HepG2 (cell line): ENCODE measurements around the gene RABGAP1L. TPM values are rescaled to one million over a fixed set of nuclear protein-coding genes. Genes with fewer than 3 reads are reported as not detected.

Experiments
- ATAC-seq: fragments of 200-7000 bp; cut with Tn5 transposase; 3 replicates; pipeline ENCODE4 v1.9.1; 2020; ENCODE audit warnings: mild to moderate bottlenecking, moderate library complexity
- BruUV-seq: library from RNA; stranded (reverse); fragments of 400-500 nt; replicated peaks from 2 replicates; lab custom pipeline; 2021; lab: Mats Ljungman, UMichigan
- CTCF ChIA-PET: fragments of 300-600 bp; formaldehyde crosslinking; extraction: SDS; loops from one replicate; lab custom pipeline; 2021; ENCODE audit warnings: low total read pairs, inconsistent platforms, low intra/inter-chr PET ratio; lab: Yijun Ruan, JAX
- POLR2A ChIA-PET: fragments of 350-600 bp; sonication (Branson Sonifier 250); formaldehyde crosslinking; loops from one replicate; lab custom pipeline; 2020; ENCODE audit warnings: antibody characterized with exemption, inconsistent platforms; lab: Yijun Ruan, JAX
- DNase-seq: peaks from one replicate; pipeline ENCODE4 v3.0.0-alpha.2; 2015; ENCODE audit warnings: low spot score
- FAIRE-seq: peaks from 3 replicates; lab custom pipeline; 2011; peaks lifted over from hg19 to GRCh38; lab: Jason Lieb, UNC
- H2AFZ ChIP-seq: one replicate; pipeline ENCODE4 v1.6.1; 2011; ENCODE audit warnings: low read length, inconsistent platforms
- H3K27ac ChIP-seq: fragments of 300-600 bp; 3 replicates; pipeline ENCODE4 v1.8.0; 2011; ENCODE audit warnings: mixed run types, mild to moderate bottlenecking, mixed read lengths, low read length, inconsistent platforms; ENCODE audit not compliant: insufficient read depth; ENCODE audit errors: extremely low read length
- H3K27me3 ChIP-seq, 2 experiments: fragments of 200-600 bp in 1 of 2; 2 replicates in 1 of 2; 3 replicates in 1 of 2; pipeline versions ENCODE4 v1.6.0 to v1.8.0; 2011; ENCODE audit warnings: low read length in 2 of 2, mild to moderate bottlenecking in 2 of 2, moderate library complexity in 2 of 2, inconsistent platforms in 1 of 2; ENCODE audit not compliant: insufficient read depth in 2 of 2, control insufficient read depth in 1 of 2
- H3K36me3 ChIP-seq, 2 experiments: fragments of 200-600 bp in 1 of 2; replicated peaks in 1 of 2; 2 replicates in 1 of 2; 3 replicates in 1 of 2; pipeline versions ENCODE4 v1.5.1 to v1.8.0; 2011; ENCODE audit warnings: low read length in 2 of 2, inconsistent platforms in 1 of 2; ENCODE audit not compliant: insufficient read depth in 2 of 2, control insufficient read depth in 1 of 2
- H3K4me1 ChIP-seq: 2 replicates; pipeline ENCODE4 v1.5.1; 2012; ENCODE audit warnings: low read length, inconsistent platforms; ENCODE audit not compliant: insufficient read depth
- H3K4me2 ChIP-seq: 2 replicates; pipeline ENCODE4 v1.6.0; 2011; ENCODE audit warnings: low read depth, low read length, inconsistent platforms
- H3K4me3 ChIP-seq, 3 experiments: fragments of 200-600 bp in 1 of 3; sonication (generic), shearing (Covaris generic) in 1 of 3; replicated peaks in 1 of 3; 2 replicates each; pipeline ENCODE4 v1.5.1; 2011 to 2016; ENCODE audit warnings: low read length in 3 of 3, inconsistent platforms in 2 of 3, low read depth in 2 of 3, mild to moderate bottlenecking in 2 of 3, control low read depth in 1 of 3, mixed read lengths in 1 of 3; ENCODE audit not compliant: insufficient read depth in 1 of 3
- H3K79me2 ChIP-seq: one replicate; pipeline ENCODE4 v1.6.1; 2011; ENCODE audit warnings: low read length, inconsistent platforms; ENCODE audit not compliant: insufficient read depth
- H3K9ac ChIP-seq: 2 replicates; pipeline ENCODE4 v1.6.0; 2011; ENCODE audit warnings: mild to moderate bottlenecking, low read depth, low read length, inconsistent platforms; ENCODE audit not compliant: insufficient read depth
- H3K9me3 ChIP-seq: 2 replicates; pipeline ENCODE4 v1.5.1; 2012; ENCODE audit warnings: mild to moderate bottlenecking, low read length
- H4K20me1 ChIP-seq: 2 replicates; pipeline ENCODE4 v1.6.0; 2011; ENCODE audit warnings: inconsistent platforms, mild to moderate bottlenecking, low read length, moderate library complexity; ENCODE audit not compliant: insufficient read depth
- EHMT2 ChIP-seq: fragments of 200-600 bp; sonication (generic); IDR thresholded peaks from 2 replicates; pipeline ENCODE4 v1.7.0; 2017; ENCODE audit warnings: antibody characterized with exemption, low read depth, low read length, borderline replicate concordance
- FUBP1 ChIP-seq: sonication (generic); formaldehyde crosslinking; IDR thresholded peaks from 2 replicates; pipeline ENCODE4 v1.5.1; 2020; ENCODE audit warnings: missing genetic modification reagents, mild to moderate bottlenecking, borderline replicate concordance
- RCOR2 ChIP-seq: IDR thresholded peaks from 2 replicates; pipeline ENCODE4 v1.6.1; 2016; ENCODE audit warnings: missing biosample characterization, missing genetic modification reagents
- YEATS4 ChIP-seq: sonication (generic); formaldehyde crosslinking; IDR thresholded peaks from 2 replicates; pipeline ENCODE4 v1.4.0; 2020; ENCODE audit warnings: missing genetic modification reagents, borderline replicate concordance
- ZNF224 ChIP-seq: sonication (generic); formaldehyde crosslinking; IDR thresholded peaks from 2 replicates; pipeline ENCODE4 v1.5.0; 2020; ENCODE audit warnings: mild to moderate bottlenecking, missing genetic modification reagents
- WGBS: methylation state at CpG from one replicate; pipeline ENCODE4 v1.1.6; 2017; ENCODE audit warnings: low lambda C conversion rate; 5-methylcytosine and 5-hydroxymethylcytosine counted together
- in situ Hi-C: cut with HindIII; loops from 2 replicates; pipeline ENCODE4 v1.10.0; 2017; ENCODE audit warnings: low pct_unique_long_range_greater_than_20kb; ENCODE audit not compliant: extremely low pct_ligation_motif_present
- intact Hi-C: fragments of 100-400 bp; cut with micrococcal nuclease; formaldehyde crosslinking; loops from one replicate; pipeline ENCODE4 v1.10.0; 2022; ENCODE audit not compliant: unreplicated experiment
- polyA plus RNA-seq, 8 experiments: library from polyadenylated mRNA; depleted of rRNA in 3 of 8; stranded (reverse) in 7 of 8; unstranded in 1 of 8; fragments of >200 nt; fragmentation: Illumina TruSeq in 4 of 8; extraction: Trizol in 4 of 8; gene quantifications; 2 replicates each; pipeline versions ENCODE4 v1.2.1 to v1.2.3, GENCODE V29; 2011 to 2016; ENCODE audit warnings: low read depth in 4 of 8, missing spikeins in 1 of 8, mixed read lengths in 1 of 8; ENCODE audit not compliant: insufficient read depth in 1 of 8
- total RNA-seq, 5 experiments: library from RNA; depleted of rRNA; stranded (reverse); fragments of >200 nt; fragmentation: Illumina TruSeq; extraction: Trizol; gene quantifications; 2 replicates each; pipeline ENCODE4 v1.2.3, GENCODE V29; 2016; ENCODE audit warnings: low read depth in 1 of 5

Gene RABGAP1L
- total and polyA plus RNA-seq, 2 of the 13 experiments (the other 11 are each of a cell fraction or from before 2014, with no cell fraction given), result 7.9 to 22.6 TPM

GRCh38 chr1:174746024-174746808 lies 586.9 kb downstream of the RABGAP1L start:
- H2AFZ ChIP-seq, result no peak overlapping the region
- intact Hi-C loops, result no loop called here
- H3K27me3 ChIP-seq, result no peaks in the 10 kb centered on the region
- no peaks in the 10 kb centered on the region for H3K36me3 ChIP-seq
- peaks cover 6% of the 10 kb centered on the region; the same call in 1 of the 2 replicates for H3K4me1 ChIP-seq
- TF ChIP-seq RCOR2 (CRISPR knock-in tag), result no peak
- TF ChIP-seq ZNF224 (CRISPR knock-in tag), result no peak
- TF ChIP-seq EHMT2, result no peak
- TF ChIP-seq FUBP1 (CRISPR knock-in tag), result no peak
- TF ChIP-seq YEATS4 (CRISPR knock-in tag), result no peak
- DNase-seq (no peak), FAIRE-seq (no peak), ATAC-seq (no peak)
- no TSS peak for BruUV-seq
- H4K20me1 ChIP-seq, result no peaks in the 10 kb centered on the region
- H3K9ac ChIP-seq, result no peak overlapping the region
- ChIA-PET CTCF (no interaction called here), POLR2A (interaction anchor here (1.5 kb wide), 1 partner anchor 254 kb away, joined by 3 read pairs; the partner anchor contains the start of gene CACYBP)
- no peak overlapping the region for H3K27ac ChIP-seq
- H3K4me2 ChIP-seq, result no peak overlapping the region
- no peaks in the 10 kb centered on the region for H3K79me2 ChIP-seq
- H3K4me3 ChIP-seq, result no peak overlapping the region
- in situ Hi-C loops, result loop anchor here (5.0 kb wide), 1 partner anchor 484 kb away; no protein-coding TSS in a partner anchor
- 61% methylated on average over 2 of the region's 2 CpGs for WGBS
- H3K9me3 ChIP-seq, result no peaks in the 10 kb centered on the region
